Measurements from ENCODE around the gene WDR43. TPM values are rescaled to one million over a fixed set of nuclear protein-coding genes. Genes with fewer than 3 reads are reported as not detected.

WDR43 gene
- total and polyA plus RNA-seq, 9 of the 15 experiments (the other 6 are each of a cell fraction or from before 2014, with no cell fraction given) = 34.6 to 197 (median 105) TPM

DNA sequence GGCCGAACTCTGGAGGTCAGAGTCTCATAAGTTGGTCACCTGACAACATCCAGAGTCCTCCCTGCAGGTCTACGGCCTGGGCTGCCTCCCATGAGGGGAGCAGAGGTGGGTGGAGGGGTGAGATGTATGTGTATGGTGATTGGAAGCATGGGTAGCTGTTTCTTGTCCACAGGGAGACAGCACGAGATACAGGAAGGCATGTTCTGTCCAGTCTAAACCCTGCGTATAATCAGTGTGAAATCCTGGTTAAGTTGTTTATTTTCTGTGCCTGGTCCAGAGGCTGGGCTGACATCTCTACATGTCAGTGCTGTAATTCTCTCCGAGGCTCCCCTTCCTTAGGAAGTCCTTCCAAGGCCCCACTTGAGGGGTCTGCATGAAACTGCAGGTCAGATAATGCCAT, 95.5 kb downstream of the WDR43 start:
- Histone ChIP-seq H3K27me3 (ENCODE audit: control insufficient read depth in 2 of 2, insufficient read depth in 2 of 2, low read length in 2 of 2) (peaks cover 44 to 77% of the 10 kb centered on the region in 2 experiments), H3K4me2 (ENCODE audit: insufficient read depth, low read length) (no peak overlapping the region), H3K79me2 (ENCODE audit: control insufficient read depth, insufficient read depth, low read length) (no peaks in the 10 kb centered on the region), H3K9ac (ENCODE audit: insufficient read depth in 1 of 2, low read depth in 2 of 2, low read length in 2 of 2) (no peak overlapping the region), H3K36me3 (ENCODE audit: control insufficient read depth, insufficient read depth, low read length) (no peaks in the 10 kb centered on the region), H4K20me1 (replicated peaks; ENCODE audit: control insufficient read depth, insufficient read depth, low read length) (0 out of 2 replicates have a peak, but pooled peaks cover 4% of the 10 kb centered on the region), H2AFZ (ENCODE audit: low read depth, low read length) (no peak overlapping the region), H3K4me1 (replicated peaks in 1 of 2; ENCODE audit: control insufficient read depth in 2 of 2, insufficient read depth in 2 of 2, low read length in 2 of 2) (no peaks in the 10 kb centered on the region), H3K27ac (ENCODE audit: extremely low read depth, low read depth, low read length) (no peak overlapping the region), H3K4me3 (no peak overlapping the region), H3K9me1 (ENCODE audit: control insufficient read depth, insufficient read depth, low read length) (peaks cover 3% of the 10 kb centered on the region), H3K9me3 (replicated peaks; ENCODE audit: control insufficient read depth, insufficient read depth, low read depth, low read length) (no peaks in the 10 kb centered on the region)
- no peak for ATAC-seq
- FAIRE-seq = no peak
- WGBS (ENCODE audit: insufficient coverage, low coverage, missing lambda C conversion rate) = 1% methylated on average over 5 of the region's 5 CpGs
- CTCF ChIA-PET (ENCODE audit: low intra/inter-chr PET ratio) = no interaction called here
- POLR2A ChIA-PET = no interaction called here
- BruUV-seq (replicated peaks) = no TSS peak
- intact Hi-C loops (cut with micrococcal nuclease) = no loop called here
- no peak for DNase-seq (ENCODE audit: extremely low read depth in 1 of 4, low spot score in 3 of 4)
- in situ Hi-C loops (cut with MboI) = no loop called here
- TF ChIP-seq ZSCAN29 (IDR thresholded peaks at IDR 0.05) (no peak), TFAM (CRISPR knock-in tag; conservative IDR thresholded peaks at IDR 0.05) (no peak), ZKSCAN3 (CRISPR knock-in tag; IDR thresholded peaks at IDR 0.05) (no peak), ZNF766 (CRISPR knock-in tag; conservative IDR thresholded peaks at IDR 0.05) (no peak), ZNF79 (CRISPR knock-in tag; IDR thresholded peaks at IDR 0.05; ENCODE audit: low read depth) (no peak), CEBPB (tag; IDR thresholded peaks at IDR 0.05) (no peak), ZBTB8A (IDR thresholded peaks at IDR 0.05; ENCODE audit: partially characterized antibody) (no peak)
- TF ChIP-seq, protein P1, sequence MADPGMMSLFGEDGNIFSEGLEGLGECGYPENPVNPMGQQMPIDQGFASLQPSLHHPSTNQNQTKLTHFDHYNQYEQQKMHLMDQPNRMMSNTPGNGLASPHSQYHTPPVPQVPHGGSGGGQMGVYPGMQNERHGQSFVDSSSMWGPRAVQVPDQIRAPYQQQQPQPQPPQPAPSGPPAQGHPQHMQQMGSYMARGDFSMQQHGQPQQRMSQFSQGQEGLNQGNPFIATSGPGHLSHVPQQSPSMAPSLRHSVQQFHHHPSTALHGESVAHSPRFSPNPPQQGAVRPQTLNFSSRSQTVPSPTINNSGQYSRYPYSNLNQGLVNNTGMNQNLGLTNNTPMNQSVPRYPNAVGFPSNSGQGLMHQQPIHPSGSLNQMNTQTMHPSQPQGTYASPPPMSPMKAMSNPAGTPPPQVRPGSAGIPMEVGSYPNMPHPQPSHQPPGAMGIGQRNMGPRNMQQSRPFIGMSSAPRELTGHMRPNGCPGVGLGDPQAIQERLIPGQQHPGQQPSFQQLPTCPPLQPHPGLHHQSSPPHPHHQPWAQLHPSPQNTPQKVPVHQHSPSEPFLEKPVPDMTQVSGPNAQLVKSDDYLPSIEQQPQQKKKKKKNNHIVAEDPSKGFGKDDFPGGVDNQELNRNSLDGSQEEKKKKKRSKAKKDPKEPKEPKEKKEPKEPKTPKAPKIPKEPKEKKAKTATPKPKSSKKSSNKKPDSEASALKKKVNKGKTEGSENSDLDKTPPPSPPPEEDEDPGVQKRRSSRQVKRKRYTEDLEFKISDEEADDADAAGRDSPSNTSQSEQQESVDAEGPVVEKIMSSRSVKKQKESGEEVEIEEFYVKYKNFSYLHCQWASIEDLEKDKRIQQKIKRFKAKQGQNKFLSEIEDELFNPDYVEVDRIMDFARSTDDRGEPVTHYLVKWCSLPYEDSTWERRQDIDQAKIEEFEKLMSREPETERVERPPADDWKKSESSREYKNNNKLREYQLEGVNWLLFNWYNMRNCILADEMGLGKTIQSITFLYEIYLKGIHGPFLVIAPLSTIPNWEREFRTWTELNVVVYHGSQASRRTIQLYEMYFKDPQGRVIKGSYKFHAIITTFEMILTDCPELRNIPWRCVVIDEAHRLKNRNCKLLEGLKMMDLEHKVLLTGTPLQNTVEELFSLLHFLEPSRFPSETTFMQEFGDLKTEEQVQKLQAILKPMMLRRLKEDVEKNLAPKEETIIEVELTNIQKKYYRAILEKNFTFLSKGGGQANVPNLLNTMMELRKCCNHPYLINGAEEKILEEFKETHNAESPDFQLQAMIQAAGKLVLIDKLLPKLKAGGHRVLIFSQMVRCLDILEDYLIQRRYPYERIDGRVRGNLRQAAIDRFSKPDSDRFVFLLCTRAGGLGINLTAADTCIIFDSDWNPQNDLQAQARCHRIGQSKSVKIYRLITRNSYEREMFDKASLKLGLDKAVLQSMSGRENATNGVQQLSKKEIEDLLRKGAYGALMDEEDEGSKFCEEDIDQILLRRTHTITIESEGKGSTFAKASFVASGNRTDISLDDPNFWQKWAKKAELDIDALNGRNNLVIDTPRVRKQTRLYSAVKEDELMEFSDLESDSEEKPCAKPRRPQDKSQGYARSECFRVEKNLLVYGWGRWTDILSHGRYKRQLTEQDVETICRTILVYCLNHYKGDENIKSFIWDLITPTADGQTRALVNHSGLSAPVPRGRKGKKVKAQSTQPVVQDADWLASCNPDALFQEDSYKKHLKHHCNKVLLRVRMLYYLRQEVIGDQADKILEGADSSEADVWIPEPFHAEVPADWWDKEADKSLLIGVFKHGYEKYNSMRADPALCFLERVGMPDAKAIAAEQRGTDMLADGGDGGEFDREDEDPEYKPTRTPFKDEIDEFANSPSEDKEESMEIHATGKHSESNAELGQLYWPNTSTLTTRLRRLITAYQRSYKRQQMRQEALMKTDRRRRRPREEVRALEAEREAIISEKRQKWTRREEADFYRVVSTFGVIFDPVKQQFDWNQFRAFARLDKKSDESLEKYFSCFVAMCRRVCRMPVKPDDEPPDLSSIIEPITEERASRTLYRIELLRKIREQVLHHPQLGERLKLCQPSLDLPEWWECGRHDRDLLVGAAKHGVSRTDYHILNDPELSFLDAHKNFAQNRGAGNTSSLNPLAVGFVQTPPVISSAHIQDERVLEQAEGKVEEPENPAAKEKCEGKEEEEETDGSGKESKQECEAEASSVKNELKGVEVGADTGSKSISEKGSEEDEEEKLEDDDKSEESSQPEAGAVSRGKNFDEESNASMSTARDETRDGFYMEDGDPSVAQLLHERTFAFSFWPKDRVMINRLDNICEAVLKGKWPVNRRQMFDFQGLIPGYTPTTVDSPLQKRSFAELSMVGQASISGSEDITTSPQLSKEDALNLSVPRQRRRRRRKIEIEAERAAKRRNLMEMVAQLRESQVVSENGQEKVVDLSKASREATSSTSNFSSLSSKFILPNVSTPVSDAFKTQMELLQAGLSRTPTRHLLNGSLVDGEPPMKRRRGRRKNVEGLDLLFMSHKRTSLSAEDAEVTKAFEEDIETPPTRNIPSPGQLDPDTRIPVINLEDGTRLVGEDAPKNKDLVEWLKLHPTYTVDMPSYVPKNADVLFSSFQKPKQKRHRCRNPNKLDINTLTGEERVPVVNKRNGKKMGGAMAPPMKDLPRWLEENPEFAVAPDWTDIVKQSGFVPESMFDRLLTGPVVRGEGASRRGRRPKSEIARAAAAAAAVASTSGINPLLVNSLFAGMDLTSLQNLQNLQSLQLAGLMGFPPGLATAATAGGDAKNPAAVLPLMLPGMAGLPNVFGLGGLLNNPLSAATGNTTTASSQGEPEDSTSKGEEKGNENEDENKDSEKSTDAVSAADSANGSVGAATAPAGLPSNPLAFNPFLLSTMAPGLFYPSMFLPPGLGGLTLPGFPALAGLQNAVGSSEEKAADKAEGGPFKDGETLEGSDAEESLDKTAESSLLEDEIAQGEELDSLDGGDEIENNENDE (IDR thresholded peaks at IDR 0.05; ENCODE audit: low read depth, low read length) = no peak
- TF ChIP-seq, protein P2, sequence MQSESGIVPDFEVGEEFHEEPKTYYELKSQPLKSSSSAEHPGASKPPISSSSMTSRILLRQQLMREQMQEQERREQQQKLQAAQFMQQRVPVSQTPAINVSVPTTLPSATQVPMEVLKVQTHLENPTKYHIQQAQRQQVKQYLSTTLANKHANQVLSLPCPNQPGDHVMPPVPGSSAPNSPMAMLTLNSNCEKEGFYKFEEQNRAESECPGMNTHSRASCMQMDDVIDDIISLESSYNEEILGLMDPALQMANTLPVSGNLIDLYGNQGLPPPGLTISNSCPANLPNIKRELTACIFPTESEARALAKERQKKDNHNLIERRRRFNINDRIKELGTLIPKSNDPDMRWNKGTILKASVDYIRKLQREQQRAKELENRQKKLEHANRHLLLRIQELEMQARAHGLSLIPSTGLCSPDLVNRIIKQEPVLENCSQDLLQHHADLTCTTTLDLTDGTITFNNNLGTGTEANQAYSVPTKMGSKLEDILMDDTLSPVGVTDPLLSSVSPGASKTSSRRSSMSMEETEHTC (IDR thresholded peaks at IDR 0.05) = no peak
- TF ChIP-seq, protein P3, sequence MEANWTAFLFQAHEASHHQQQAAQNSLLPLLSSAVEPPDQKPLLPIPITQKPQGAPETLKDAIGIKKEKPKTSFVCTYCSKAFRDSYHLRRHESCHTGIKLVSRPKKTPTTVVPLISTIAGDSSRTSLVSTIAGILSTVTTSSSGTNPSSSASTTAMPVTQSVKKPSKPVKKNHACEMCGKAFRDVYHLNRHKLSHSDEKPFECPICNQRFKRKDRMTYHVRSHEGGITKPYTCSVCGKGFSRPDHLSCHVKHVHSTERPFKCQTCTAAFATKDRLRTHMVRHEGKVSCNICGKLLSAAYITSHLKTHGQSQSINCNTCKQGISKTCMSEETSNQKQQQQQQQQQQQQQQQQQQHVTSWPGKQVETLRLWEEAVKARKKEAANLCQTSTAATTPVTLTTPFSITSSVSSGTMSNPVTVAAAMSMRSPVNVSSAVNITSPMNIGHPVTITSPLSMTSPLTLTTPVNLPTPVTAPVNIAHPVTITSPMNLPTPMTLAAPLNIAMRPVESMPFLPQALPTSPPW (CRISPR knock-in tag; IDR thresholded peaks at IDR 0.05) = no peak
